Measurements from ENCODE around the gene SRRM4.

Gene SRRM4

DNA sequence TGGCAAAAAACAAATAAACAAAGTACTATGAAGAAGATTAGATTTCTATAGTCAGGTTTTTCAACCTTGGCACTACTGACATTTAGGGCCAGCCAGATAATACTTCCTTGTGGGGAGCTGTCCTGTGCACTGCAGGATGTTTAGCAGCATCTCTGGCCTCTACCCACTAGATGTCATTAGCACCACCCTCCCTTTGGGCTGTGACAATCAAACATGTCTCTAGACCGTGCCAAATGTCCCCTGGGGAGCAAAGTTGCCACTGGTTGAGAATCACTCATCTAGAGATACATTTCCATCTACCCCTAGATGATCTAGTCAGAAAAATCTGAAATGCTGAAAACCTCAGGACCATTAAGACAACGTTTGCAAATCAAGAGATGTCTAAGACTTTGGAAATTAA lies 29.9 kb downstream of the SRRM4 start:
- H3K36me3 ChIP-seq, result peaks cover 22% of the 10 kb centered on the region
- no peak overlapping the region for H3K4me3 ChIP-seq (ENCODE audit: low read depth, low read length)
- no peaks in the 10 kb centered on the region for H3K27me3 ChIP-seq (ENCODE audit: insufficient read depth, low read depth, severe bottlenecking)
- H3K27ac ChIP-seq, result peak overlapping the region; percentile 94
- no peaks in the 10 kb centered on the region for H3K9me3 ChIP-seq (ENCODE audit: severe bottlenecking)
- peak; percentile 44 for DNase-seq
- TF ChIP-seq, protein P1, sequence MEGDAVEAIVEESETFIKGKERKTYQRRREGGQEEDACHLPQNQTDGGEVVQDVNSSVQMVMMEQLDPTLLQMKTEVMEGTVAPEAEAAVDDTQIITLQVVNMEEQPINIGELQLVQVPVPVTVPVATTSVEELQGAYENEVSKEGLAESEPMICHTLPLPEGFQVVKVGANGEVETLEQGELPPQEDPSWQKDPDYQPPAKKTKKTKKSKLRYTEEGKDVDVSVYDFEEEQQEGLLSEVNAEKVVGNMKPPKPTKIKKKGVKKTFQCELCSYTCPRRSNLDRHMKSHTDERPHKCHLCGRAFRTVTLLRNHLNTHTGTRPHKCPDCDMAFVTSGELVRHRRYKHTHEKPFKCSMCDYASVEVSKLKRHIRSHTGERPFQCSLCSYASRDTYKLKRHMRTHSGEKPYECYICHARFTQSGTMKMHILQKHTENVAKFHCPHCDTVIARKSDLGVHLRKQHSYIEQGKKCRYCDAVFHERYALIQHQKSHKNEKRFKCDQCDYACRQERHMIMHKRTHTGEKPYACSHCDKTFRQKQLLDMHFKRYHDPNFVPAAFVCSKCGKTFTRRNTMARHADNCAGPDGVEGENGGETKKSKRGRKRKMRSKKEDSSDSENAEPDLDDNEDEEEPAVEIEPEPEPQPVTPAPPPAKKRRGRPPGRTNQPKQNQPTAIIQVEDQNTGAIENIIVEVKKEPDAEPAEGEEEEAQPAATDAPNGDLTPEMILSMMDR (IDR thresholded peaks at IDR 0.05; ENCODE audit: low read depth, low read length), result peak; percentile 12; the same call in 1 of the 2 replicates

DNA sequence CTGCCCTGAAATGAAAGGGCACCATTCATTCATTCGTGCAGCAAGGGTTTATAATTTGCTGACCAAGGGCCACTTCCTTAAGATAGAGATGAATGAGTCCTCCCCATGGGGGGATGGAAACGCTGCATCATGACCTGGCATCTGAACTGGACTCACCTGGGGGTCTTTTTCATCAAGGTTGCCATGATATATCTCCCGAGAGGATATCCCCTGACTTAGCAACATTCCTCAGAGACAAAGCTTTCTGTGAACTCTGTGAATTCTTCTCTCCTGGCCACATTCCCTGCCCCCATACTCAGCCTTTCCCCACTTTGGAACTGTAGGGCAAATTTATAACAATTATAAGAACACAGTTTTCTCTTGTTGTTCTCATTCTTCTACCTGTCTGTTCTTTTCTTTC lies 30.8 kb downstream of the SRRM4 start:
- TF ChIP-seq, protein P1 (IDR thresholded peaks at IDR 0.05; ENCODE audit: low read depth, low read length), result no peak
- DNase-seq, result no peak
- Histone ChIP-seq H3K27ac (peak overlapping the region; percentile 94), H3K27me3 (ENCODE audit: insufficient read depth, low read depth, severe bottlenecking) (no peaks in the 10 kb centered on the region), H3K4me3 (ENCODE audit: low read depth, low read length) (no peak overlapping the region), H3K36me3 (peaks cover 26% of the 10 kb centered on the region), H3K9me3 (ENCODE audit: severe bottlenecking) (no peaks in the 10 kb centered on the region)

DNA sequence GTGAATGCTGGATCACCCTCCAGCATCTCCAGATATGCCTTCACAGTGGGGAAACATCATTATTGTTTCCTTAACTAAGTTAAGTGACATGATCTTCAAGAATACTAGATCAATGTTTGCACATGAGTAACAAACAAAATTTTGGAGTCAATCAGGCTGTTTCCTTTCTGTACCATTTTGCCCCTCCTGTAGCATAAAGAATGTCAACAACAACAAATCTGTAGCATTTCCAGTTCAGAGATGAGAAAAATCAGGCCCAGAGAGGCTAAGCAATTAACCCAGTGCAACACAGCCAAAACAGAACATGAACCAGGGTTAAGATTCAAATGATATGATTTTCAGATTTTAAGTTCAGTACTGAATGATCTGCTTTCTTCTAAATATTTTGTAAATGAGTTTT lies 31.7 kb downstream of the SRRM4 start:
- TF ChIP-seq, protein P1 (IDR thresholded peaks at IDR 0.05; ENCODE audit: low read depth, low read length), result no peak
- Histone ChIP-seq H3K27ac (peak overlapping the region; percentile 94), H3K36me3 (peaks cover 23% of the 10 kb centered on the region), H3K9me3 (ENCODE audit: severe bottlenecking) (no peaks in the 10 kb centered on the region), H3K27me3 (ENCODE audit: insufficient read depth, low read depth, severe bottlenecking) (no peaks in the 10 kb centered on the region), H3K4me3 (ENCODE audit: low read depth, low read length) (no peak overlapping the region)
- DNase-seq, result no peak

DNA sequence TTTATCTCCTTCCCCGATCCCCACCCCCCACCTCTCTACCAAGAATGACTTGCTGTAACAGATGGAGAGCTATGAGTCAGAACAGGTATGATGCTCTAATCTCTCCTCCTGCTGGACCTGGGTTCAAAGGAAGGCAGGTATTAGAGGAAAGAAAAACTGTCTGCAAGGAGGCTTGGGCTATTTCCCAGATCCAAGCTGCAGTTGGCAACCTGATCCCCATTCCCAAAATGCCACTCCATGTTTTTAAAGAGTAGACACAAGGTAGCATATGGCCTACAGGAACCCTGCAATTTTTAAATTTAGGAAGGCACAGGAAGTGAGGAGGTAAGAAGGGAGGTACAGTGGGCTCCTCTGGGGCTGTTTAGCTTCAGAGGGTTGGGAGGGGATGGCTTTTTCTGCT lies 33.0 kb downstream of the SRRM4 start:
- H3K36me3 ChIP-seq, result peaks cover 25% of the 10 kb centered on the region
- H3K27me3 ChIP-seq (ENCODE audit: insufficient read depth, low read depth, severe bottlenecking), result no peaks in the 10 kb centered on the region
- no peak overlapping the region for H3K4me3 ChIP-seq (ENCODE audit: low read depth, low read length)
- DNase-seq, result peak; percentile 82
- TF ChIP-seq, protein P1 (IDR thresholded peaks at IDR 0.05; ENCODE audit: low read depth, low read length), result no peak
- H3K27ac ChIP-seq, result peak overlapping the region; percentile 84
- H3K9me3 ChIP-seq (ENCODE audit: severe bottlenecking), result no peaks in the 10 kb centered on the region

DNA sequence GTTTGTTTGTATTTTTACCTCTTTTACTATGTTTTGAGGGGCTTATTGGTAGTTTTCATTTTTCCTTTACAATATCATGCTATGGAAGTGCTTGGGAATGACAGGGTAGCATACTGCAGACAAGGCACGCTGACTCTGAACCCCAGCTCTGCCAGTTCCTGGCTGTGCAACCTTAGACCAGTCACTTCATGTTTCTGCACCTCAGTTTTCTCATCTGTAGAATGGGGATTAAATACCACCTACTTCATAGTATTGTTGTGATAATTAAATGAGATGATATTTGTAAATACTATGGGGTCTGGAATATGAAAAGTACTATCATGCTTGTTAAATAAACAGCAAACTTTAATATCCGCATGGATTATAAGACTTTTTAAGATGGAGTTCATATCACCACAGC lies 35.4 kb downstream of the SRRM4 start:
- H3K27me3 ChIP-seq (ENCODE audit: insufficient read depth, low read depth, severe bottlenecking), result no peaks in the 10 kb centered on the region
- no peak overlapping the region for H3K4me3 ChIP-seq (ENCODE audit: low read depth, low read length)
- no peaks in the 10 kb centered on the region for H3K9me3 ChIP-seq (ENCODE audit: severe bottlenecking)
- DNase-seq, result no peak
- H3K36me3 ChIP-seq, result peaks cover 19% of the 10 kb centered on the region
- peak overlapping the region; percentile 84 for H3K27ac ChIP-seq
- TF ChIP-seq, protein P1 (IDR thresholded peaks at IDR 0.05; ENCODE audit: low read depth, low read length), result no peak

DNA sequence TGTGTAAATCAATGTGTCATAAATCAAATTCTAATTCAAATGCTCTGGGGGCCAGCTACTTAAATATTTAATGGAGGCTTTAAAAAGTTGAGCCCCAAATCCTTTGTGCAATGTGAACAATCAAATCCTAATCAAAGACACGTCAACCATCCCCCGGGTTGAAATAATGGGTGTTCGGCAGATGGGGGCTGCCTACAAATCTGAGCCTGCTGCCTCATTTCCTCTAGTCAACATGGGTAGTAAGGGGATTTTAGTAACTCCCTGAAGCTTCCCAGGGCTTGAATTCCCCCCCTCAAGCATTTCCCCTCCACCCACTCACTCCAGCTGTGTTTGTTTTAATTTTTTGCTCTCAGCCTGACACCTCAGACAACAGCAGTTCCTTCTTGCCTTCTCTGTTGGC lies 37.8 kb downstream of the SRRM4 start:
- TF ChIP-seq, protein P1 (IDR thresholded peaks at IDR 0.05; ENCODE audit: low read depth, low read length), result no peak
- Histone ChIP-seq H3K9me3 (ENCODE audit: severe bottlenecking) (no peaks in the 10 kb centered on the region), H3K4me3 (ENCODE audit: low read depth, low read length) (no peak overlapping the region), H3K27ac (peak overlapping the region; percentile 81), H3K27me3 (ENCODE audit: insufficient read depth, low read depth, severe bottlenecking) (no peaks in the 10 kb centered on the region), H3K36me3 (peaks cover 29% of the 10 kb centered on the region)
- DNase-seq, result peak; percentile 50
